T-cell (primary cell): Measurements from ENCODE around the gene DSE. TPM values are rescaled to one million over a fixed set of nuclear protein-coding genes. Genes with fewer than 3 reads are reported as not detected.

ENCODE experiments used
- ATAC-seq, 4 experiments: fragments of 200-7000 bp in 3 of 4; fragments of 150-1000 bp in 1 of 4; cut with Tn5 transposase; replicated peaks in 1 of 4; 1 replicate in 3 of 4; 2 replicates in 1 of 4; pipeline ENCODE4 v1.10.0; 2021; ENCODE audit warnings: moderate library complexity in 3 of 4, mild to moderate bottlenecking in 2 of 4, moderate number of reproducible peaks in 1 of 4
- CTCF ChIA-PET, 2 donors: fragments of 300-600 bp; sonication (Branson Sonifier 250); formaldehyde crosslinking; loops; one replicate each; lab custom pipeline; 2022; ENCODE audit warnings: antibody characterized with exemption in 2 of 2; lab: Charles Lee
- POLR2A ChIA-PET, 2 donors: fragments of 300-600 bp; sonication (Branson Sonifier 250); formaldehyde crosslinking; loops; one replicate each; lab custom pipeline; 2022; ENCODE audit warnings: antibody characterized with exemption in 2 of 2; lab: Charles Lee
- DNase-seq, 35 experiments: peaks; one replicate each; pipeline versions ENCODE4 v3.0.0 to v3.0.0-alpha.2; 2013 to 2023
- H3K27ac ChIP-seq: one replicate; pipeline ENCODE4 v1.5.1; 2013; ENCODE audit warnings: low read length
- H3K27me3 ChIP-seq, 2 experiments: replicated peaks in 1 of 2; 1 replicate in 1 of 2; 2 replicates in 1 of 2; pipeline versions ENCODE4 v1.6.1 to v1.7.0; 2013; ENCODE audit warnings: low read length in 1 of 2, mixed read lengths in 1 of 2; ENCODE audit not compliant: control insufficient read depth in 2 of 2, insufficient read depth in 2 of 2; ENCODE audit errors: extremely low read depth in 1 of 2
- H3K36me3 ChIP-seq, 2 donors: 1 replicate in 1 of 2; 2 replicates in 1 of 2; pipeline versions ENCODE4 v1.6.1 to v1.7.0; 2013; ENCODE audit warnings: low read length in 1 of 2; ENCODE audit not compliant: control insufficient read depth in 2 of 2, insufficient read depth in 1 of 2; ENCODE audit errors: extremely low read depth in 1 of 2
- H3K4me1 ChIP-seq, 2 experiments: 1 replicate in 1 of 2; 2 replicates in 1 of 2; pipeline versions ENCODE4 v1.6.1 to v1.7.0; 2013; ENCODE audit warnings: low read length in 2 of 2, mixed read lengths in 1 of 2; ENCODE audit not compliant: insufficient read depth in 2 of 2, control insufficient read depth in 1 of 2; ENCODE audit errors: extremely low read depth in 1 of 2
- H3K4me3 ChIP-seq, 2 donors: 1 replicate in 1 of 2; 2 replicates in 1 of 2; pipeline versions ENCODE4 v1.5.1 to v1.7.0; 2013; ENCODE audit warnings: mild to moderate bottlenecking in 2 of 2, low read length in 1 of 2, moderate library complexity in 1 of 2; ENCODE audit not compliant: control insufficient read depth in 1 of 2; ENCODE audit errors: extremely low read depth in 1 of 2
- H3K9me3 ChIP-seq: 2 replicates; pipeline ENCODE4 v1.7.0; 2013
- H3K27ac Mint-ChIP-seq, 2 donors: one replicate each; pipeline ENCODE4 v1.8.0; 2020 to 2021; ENCODE audit warnings: mild to moderate bottlenecking in 2 of 2, mixed read lengths in 2 of 2
- H3K27me3 Mint-ChIP-seq, 2 donors: one replicate each; pipeline ENCODE4 v1.8.0; 2021 to 2022; ENCODE audit warnings: mixed read lengths in 2 of 2
- H3K36me3 Mint-ChIP-seq: one replicate; pipeline ENCODE4 v1.8.0; 2021; ENCODE audit warnings: mixed read lengths
- H3K4me1 Mint-ChIP-seq, 3 donors: one replicate each; pipeline ENCODE4 v1.8.0; 2020 to 2022; ENCODE audit warnings: mixed read lengths in 3 of 3, mild to moderate bottlenecking in 1 of 3
- H3K4me3 Mint-ChIP-seq, 3 donors: one replicate each; pipeline ENCODE4 v1.8.0; 2020 to 2022; ENCODE audit warnings: mild to moderate bottlenecking in 3 of 3, mixed read lengths in 3 of 3, moderate library complexity in 3 of 3
- H3K9me3 Mint-ChIP-seq, 3 donors: one replicate each; pipeline ENCODE4 v1.8.0; 2020 to 2022; ENCODE audit warnings: mixed read lengths in 3 of 3
- WGBS: methylation state at CpG from one replicate; pipeline ENCODE4 v1.1.5; 2013; ENCODE audit warnings: missing lambda C conversion rate; ENCODE audit not compliant: insufficient coverage; 5-methylcytosine and 5-hydroxymethylcytosine counted together
- total RNA-seq, 35 experiments: library from RNA in 6 of 35; stranded (reverse) in 6 of 35; fragments of 120-200 nt in 1 of 35; gene quantifications; one replicate each; pipeline versions ENCODE4 v1.2.1 to v1.2.4 and lab custom pipeline; 2013 to 2026

Gene DSE
- total RNA-seq, 5 donors from 2014 or later (not counting 1 experiment from before 2014, with no cell fraction given): 5.9 to 9.3 (median 7.4) TPM

GRCh38 chr6:116354236-116354635 lies 16.5 kb upstream of the DSE start:
- ChIA-PET POLR2A (no interaction called here), CTCF (no interaction called here)
- Mint-ChIP-seq H3K27me3 (no peaks in the 10 kb centered on the region), H3K4me1 (no peaks in the 10 kb centered on the region), H3K9me3 (no peaks in the 10 kb centered on the region), H3K36me3 (no peaks in the 10 kb centered on the region), H3K27ac (no peak overlapping the region), H3K4me3 (no peak overlapping the region)
- H3K9me3 ChIP-seq: no peaks in the 10 kb centered on the region
- DNase-seq (no peak), ATAC-seq (no peak)
- no peaks in the 10 kb centered on the region for H3K27me3 ChIP-seq
- H3K4me1 ChIP-seq: no peaks in the 10 kb centered on the region
- H3K36me3 ChIP-seq: no peaks in the 10 kb centered on the region
- WGBS: no CpG with 5 or more reads among the region's 1 CpG
- no peak overlapping the region for H3K4me3 ChIP-seq
- no peak overlapping the region for H3K27ac ChIP-seq

- ATAC-seq (no peak), DNase-seq (no peak)
- no peaks in the 10 kb centered on the region for H3K27me3 ChIP-seq
- no peaks in the 10 kb centered on the region for H3K9me3 ChIP-seq
- Mint-ChIP-seq H3K27me3 (no peaks in the 10 kb centered on the region), H3K27ac (no peak overlapping the region), H3K4me3 (no peak overlapping the region), H3K4me1 (no peaks in the 10 kb centered on the region), H3K36me3 (no peaks in the 10 kb centered on the region), H3K9me3 (no peaks in the 10 kb centered on the region)
- POLR2A ChIA-PET: interaction anchor here in 1 of 2 donors (0.6 kb wide), 1 partner anchor 75 kb away, joined by 3 read pairs; no protein-coding TSS in a partner anchor
- H3K4me3 ChIP-seq: no peak overlapping the region
- WGBS: 100% methylated on average over 2 of the region's 3 CpGs
- no peaks in the 10 kb centered on the region for H3K4me1 ChIP-seq
- H3K36me3 ChIP-seq: no peaks in the 10 kb centered on the region
- no peak overlapping the region for H3K27ac ChIP-seq
- CTCF ChIA-PET: no interaction called here
Observed at GRCh38 chr6:116355796-116356195, 15.0 kb upstream of the DSE start.

- Histone ChIP-seq H3K36me3 (no peaks in the 10 kb centered on the region), H3K27me3 (no peaks in the 10 kb centered on the region), H3K9me3 (no peaks in the 10 kb centered on the region), H3K4me3 (no peak overlapping the region), H3K4me1 (no peaks in the 10 kb centered on the region), H3K27ac (no peak overlapping the region)
- ChIA-PET POLR2A (no interaction called here), CTCF (interaction anchor here in 1 of 2 donors (0.6 kb wide), 1 partner anchor 351 kb away, joined by 9 read pairs; no protein-coding TSS in a partner anchor)
- no peak overlapping the region for H3K27ac Mint-ChIP-seq
- H3K27me3 Mint-ChIP-seq: no peaks in the 10 kb centered on the region
- no peak overlapping the region for H3K4me3 Mint-ChIP-seq
- DNase-seq: no peak
- no CpG with 5 or more reads among the region's 1 CpG for WGBS
- no peak for ATAC-seq
- H3K9me3 Mint-ChIP-seq: no peaks in the 10 kb centered on the region
- H3K36me3 Mint-ChIP-seq: no peaks in the 10 kb centered on the region
- H3K4me1 Mint-ChIP-seq: no peaks in the 10 kb centered on the region
Observed at GRCh38 chr6:116359131-116359530, 11.6 kb upstream of the DSE start.

- Mint-ChIP-seq H3K9me3 (no peaks in the 10 kb centered on the region), H3K27ac (no peak overlapping the region), H3K4me1 (no peaks in the 10 kb centered on the region), H3K27me3 (no peaks in the 10 kb centered on the region), H3K36me3 (no peaks in the 10 kb centered on the region), H3K4me3 (no peak overlapping the region)
- ChIA-PET POLR2A (no interaction called here), CTCF (no interaction called here)
- 100% methylated on average over 1 of the region's 2 CpGs for WGBS
- no peaks in the 10 kb centered on the region for H3K27me3 ChIP-seq
- H3K36me3 ChIP-seq: no peaks in the 10 kb centered on the region
- no peaks in the 10 kb centered on the region for H3K9me3 ChIP-seq
- no peak overlapping the region for H3K4me3 ChIP-seq
- H3K4me1 ChIP-seq: no peaks in the 10 kb centered on the region
- no peak for DNase-seq
- ATAC-seq: no peak
- H3K27ac ChIP-seq: no peak overlapping the region
Observed at GRCh38 chr6:116359835-116360234, 10.9 kb upstream of the DSE start.

- H3K27ac ChIP-seq: no peak overlapping the region
- no peak for ATAC-seq
- no peak overlapping the region for H3K27ac Mint-ChIP-seq
- DNase-seq: no peak
- H3K9me3 ChIP-seq: no peaks in the 10 kb centered on the region
- no peak overlapping the region for H3K4me3 Mint-ChIP-seq
- no peaks in the 10 kb centered on the region for H3K4me1 Mint-ChIP-seq
- 100% methylated on average over 1 of the region's 2 CpGs for WGBS
- ChIA-PET POLR2A (no interaction called here), CTCF (no interaction called here)
- no peaks in the 10 kb centered on the region for H3K4me1 ChIP-seq
- H3K27me3 ChIP-seq: no peaks in the 10 kb centered on the region
- no peaks in the 10 kb centered on the region for H3K9me3 Mint-ChIP-seq
- H3K4me3 ChIP-seq: no peak overlapping the region
- no peaks in the 10 kb centered on the region for H3K36me3 ChIP-seq
- no peaks in the 10 kb centered on the region for H3K36me3 Mint-ChIP-seq
- peaks cover 0 to 3% of the 10 kb centered on the region in 2 donors for H3K27me3 Mint-ChIP-seq
Observed at GRCh38 chr6:116362276-116362675, 8.5 kb upstream of the DSE start.

- Histone ChIP-seq H3K9me3 (no peaks in the 10 kb centered on the region), H3K4me1 (no peaks in the 10 kb centered on the region), H3K27me3 (no peaks in the 10 kb centered on the region), H3K36me3 (no peaks in the 10 kb centered on the region), H3K4me3 (no peak overlapping the region), H3K27ac (no peak overlapping the region)
- H3K4me3 Mint-ChIP-seq: no peak overlapping the region
- ChIA-PET CTCF (no interaction called here), POLR2A (no interaction called here)
- H3K36me3 Mint-ChIP-seq: no peaks in the 10 kb centered on the region
- DNase-seq (no peak), ATAC-seq (no peak)
- no peak overlapping the region for H3K27ac Mint-ChIP-seq
- H3K4me1 Mint-ChIP-seq: peaks cover 0 to 4% (median 0%) of the 10 kb centered on the region in 3 donors
- no peaks in the 10 kb centered on the region for H3K9me3 Mint-ChIP-seq
- H3K27me3 Mint-ChIP-seq: peaks cover 0 to 3% of the 10 kb centered on the region in 2 donors
Observed at GRCh38 chr6:116363759-116364158, 7.0 kb upstream of the DSE start.

GRCh38 chr6:116364321-116364720 lies 6.4 kb upstream of the DSE start:
- H3K9me3 ChIP-seq: no peaks in the 10 kb centered on the region
- H3K27me3 Mint-ChIP-seq: peaks cover 0 to 3% of the 10 kb centered on the region in 2 donors
- no peaks in the 10 kb centered on the region for H3K4me1 ChIP-seq
- no peak for DNase-seq
- no peak overlapping the region for H3K4me3 Mint-ChIP-seq
- H3K36me3 ChIP-seq: no peaks in the 10 kb centered on the region
- WGBS: 40% methylated on average over 1 of the region's 2 CpGs
- peaks cover under 1 to 5% (median under 1%) of the 10 kb centered on the region in 3 donors for H3K4me1 Mint-ChIP-seq
- H3K9me3 Mint-ChIP-seq: no peaks in the 10 kb centered on the region
- no peaks in the 10 kb centered on the region for H3K27me3 ChIP-seq
- H3K27ac ChIP-seq: no peak overlapping the region
- no peak overlapping the region for H3K27ac Mint-ChIP-seq
- ChIA-PET CTCF (interaction anchor here in 1 of 2 donors (0.7 kb wide), 1 partner anchor 300 kb away, joined by 3 read pairs; no protein-coding TSS in a partner anchor), POLR2A (interaction anchor here (0.6 to 0.7 kb wide), 2 partner anchors 35 to 97 kb away, joined by 3 to 12 read pairs; no protein-coding TSS in a partner anchor)
- no peak for ATAC-seq
- no peak overlapping the region for H3K4me3 ChIP-seq
- H3K36me3 Mint-ChIP-seq: no peaks in the 10 kb centered on the region
